ENCODE measurements around the gene CD38. TPM values are rescaled to one million over a fixed set of nuclear protein-coding genes. Genes with fewer than 3 reads are reported as not detected.
"Not testable (repeated sequence)": the region's sequence is repeated elsewhere in the genome, so short reads cannot be mapped to it uniquely, and the experiment has no call there.

CD38 gene
- total RNA-seq, 1 donor from 2014 or later = 2.6 TPM

GRCh38 chr4:15799141-15799540, 21.0 kb downstream of the CD38 start:
- ATAC-seq = no peak

GRCh38 chr4:15799701-15800100, 21.6 kb downstream of the CD38 start:
- no peak for ATAC-seq

- ATAC-seq = not testable (repeated sequence)
These were observed 24.4 kb downstream of the CD38 start for GRCh38 chr4:15802497-15802896.

- peak; percentile 88 for ATAC-seq
These were observed 27.7 kb downstream of the CD38 start for GRCh38 chr4:15805583-15806517.

GRCh38 chr4:15809058-15809457, 30.9 kb downstream of the CD38 start:
- peak; percentile 9 for ATAC-seq

GRCh38 chr4:15809466-15809865, 31.3 kb downstream of the CD38 start:
- no peak for ATAC-seq

- peak; percentile 87 for ATAC-seq
These were observed 33.7 kb downstream of the CD38 start for GRCh38 chr4:15811703-15812337.

- ATAC-seq = peak; percentile 64
These were observed 54.7 kb downstream of the CD38 start for GRCh38 chr4:15832523-15833451.

- peak; percentile 59 for ATAC-seq
These were observed 55.7 kb downstream of the CD38 start for GRCh38 chr4:15833801-15834200.

- ATAC-seq = peak; percentile 91
These were observed 58.2 kb downstream of the CD38 start for GRCh38 chr4:15836362-15836761.

GRCh38 chr4:15837591-15837990, 59.5 kb downstream of the CD38 start:
- no peak for ATAC-seq

GRCh38 chr4:15841194-15841730, 63.1 kb downstream of the CD38 start:
- ATAC-seq = not testable (repeated sequence)

GRCh38 chr4:15847746-15848145, 69.6 kb downstream of the CD38 start:
- peak; percentile 95 for ATAC-seq

GRCh38 chr4:15848191-15848842, 70.2 kb downstream of the CD38 start:
- ATAC-seq = peak; percentile 61

GRCh38 chr4:15851969-15852368, 73.8 kb downstream of the CD38 start:
- no peak for ATAC-seq

- ATAC-seq = no peak
These were observed 74.4 kb downstream of the CD38 start for GRCh38 chr4:15852524-15852923.

- ATAC-seq = peak; percentile 80
These were observed 75.2 kb downstream of the CD38 start for GRCh38 chr4:15853345-15853744.

- ATAC-seq = no peak
These were observed 77.8 kb downstream of the CD38 start for GRCh38 chr4:15855804-15856475.

GRCh38 chr4:15861198-15861597, 83.1 kb downstream of the CD38 start:
- not testable (repeated sequence) for ATAC-seq

- ATAC-seq = no peak
These were observed 86.8 kb downstream of the CD38 start for GRCh38 chr4:15864651-15865566.

Measured in esophagus mucosa (tissue), 1 donor.